Fibroblast of lung (primary cell): ENCODE results near the gene TMPRSS5. TPM values are rescaled to one million over a fixed set of nuclear protein-coding genes. Genes with fewer than 3 reads are reported as not detected.

ENCODE experiments used
- DNase-seq, 2 donors: peaks; one replicate each; pipeline versions ENCODE4 v3.0.0 to v3.0.0-alpha.2; 2010; ENCODE audit warnings: low read depth in 2 of 2
- H2AFZ ChIP-seq: 2 replicates; pipeline ENCODE4 v1.5.1; 2012; ENCODE audit warnings: low read length, control low read depth, inconsistent platforms
- H3K27ac ChIP-seq: 2 replicates; pipeline ENCODE4 v1.5.1; 2011; ENCODE audit warnings: low read length, control low read depth; ENCODE audit not compliant: insufficient read depth
- H3K27me3 ChIP-seq: 2 replicates; pipeline ENCODE4 v1.5.1; 2011; ENCODE audit warnings: mild to moderate bottlenecking, low read length; ENCODE audit not compliant: control insufficient read depth, insufficient read depth
- H3K36me3 ChIP-seq: 2 replicates; pipeline ENCODE4 v1.5.1; 2011; ENCODE audit warnings: low read length; ENCODE audit not compliant: control insufficient read depth, insufficient read depth
- H3K4me1 ChIP-seq: 2 replicates; pipeline ENCODE4 v1.5.1; 2011; ENCODE audit warnings: low read length; ENCODE audit not compliant: control insufficient read depth, insufficient read depth; ENCODE audit errors: extremely low read depth
- H3K4me2 ChIP-seq: 2 replicates; pipeline ENCODE4 v1.5.1; 2011; ENCODE audit warnings: low read length, control low read depth; ENCODE audit not compliant: insufficient read depth; ENCODE audit errors: extremely low read depth
- H3K4me3 ChIP-seq, 4 experiments: fragments of 200-600 bp in 1 of 4; sonication (generic) in 1 of 4; replicated peaks in 1 of 4; 2 replicates each; pipeline ENCODE4 v1.5.1; 2011 to 2016; ENCODE audit warnings: low read length in 4 of 4, low read depth in 3 of 4, mild to moderate bottlenecking in 3 of 4, control low read depth in 2 of 4, inconsistent platforms in 1 of 4, mixed read lengths in 1 of 4; ENCODE audit not compliant: insufficient read depth in 1 of 4; ENCODE audit errors: control extremely low read depth in 1 of 4
- H3K79me2 ChIP-seq: 2 replicates; pipeline ENCODE4 v1.5.1; 2012; ENCODE audit warnings: mild to moderate bottlenecking, low read length, inconsistent platforms; ENCODE audit not compliant: control insufficient read depth, insufficient read depth
- H3K9ac ChIP-seq: 2 replicates; pipeline ENCODE4 v1.5.1; 2011; ENCODE audit warnings: mild to moderate bottlenecking, low read length, control low read depth; ENCODE audit not compliant: insufficient read depth
- H3K9me3 ChIP-seq: 2 replicates; pipeline ENCODE4 v1.5.1; 2012; ENCODE audit warnings: low read depth, low read length; ENCODE audit not compliant: control insufficient read depth, insufficient read depth
- H4K20me1 ChIP-seq: 2 replicates; pipeline ENCODE4 v1.5.1; 2011; ENCODE audit warnings: low read length; ENCODE audit not compliant: control insufficient read depth, insufficient read depth; ENCODE audit errors: extremely low read depth
- CTCF ChIP-seq, 2 donors: IDR thresholded peaks in 1 of 2; conservative IDR thresholded peaks in 1 of 2; 1 replicate in 1 of 2; 2 replicates in 1 of 2; pipeline ENCODE4 v1.5.1; 2011 to 2012; ENCODE audit warnings: low read length in 2 of 2, control low read depth in 1 of 2, inconsistent platforms in 1 of 2, low read depth in 1 of 2, mild to moderate bottlenecking in 1 of 2
- EZH2 ChIP-seq: IDR thresholded peaks from 2 replicates; pipeline ENCODE4 v1.5.1; 2012; ENCODE audit warnings: low read length, control low read depth, mild to moderate bottlenecking; ENCODE audit errors: missing control alignments
- polyA plus RNA-seq, 2 donors: library from polyadenylated mRNA; depleted of rRNA in 1 of 2; stranded (reverse) in 1 of 2; unstranded in 1 of 2; fragments of >200 nt; gene quantifications; 2 replicates each; pipeline ENCODE4 v1.2.1, GENCODE V29; 2011 to 2012; ENCODE audit warnings: missing spikeins in 1 of 2
- total RNA-seq: library from RNA; depleted of rRNA; stranded (reverse); fragments of >200 nt; gene quantifications from 2 replicates; pipeline ENCODE4 v1.2.1, GENCODE V29; 2014

Gene TMPRSS5
- total and polyA plus RNA-seq, 2 donors (not counting 1 experiment from before 2014, with no cell fraction given) = 0.08 to 0.17 TPM

GRCh38 chr11:113724778-113725177, 18.7 kb upstream of the TMPRSS5 start:
- no peak overlapping the region for H3K27ac ChIP-seq
- no peak overlapping the region for H3K9ac ChIP-seq
- H4K20me1 ChIP-seq = no peaks in the 10 kb centered on the region
- H3K27me3 ChIP-seq = no peaks in the 10 kb centered on the region
- H3K4me1 ChIP-seq = no peaks in the 10 kb centered on the region
- H3K4me2 ChIP-seq = no peak overlapping the region
- H3K9me3 ChIP-seq = no peaks in the 10 kb centered on the region
- H3K79me2 ChIP-seq = no peaks in the 10 kb centered on the region
- no peak overlapping the region for H2AFZ ChIP-seq
- H3K4me3 ChIP-seq = no peak overlapping the region
- DNase-seq = no peak
- no peak for TF ChIP-seq CTCF (conservative IDR thresholded peaks at IDR 0.05 in 1 of 2, IDR thresholded peaks at IDR 0.05 in 1 of 2; ENCODE audit: low read depth in 1 of 2, low read length in 2 of 2)
- no peak for TF ChIP-seq EZH2
- no peaks in the 10 kb centered on the region for H3K36me3 ChIP-seq

GRCh38 chr11:113723787-113724186, 17.7 kb upstream of the TMPRSS5 start:
- Histone ChIP-seq H3K27me3 (no peaks in the 10 kb centered on the region), H3K9me3 (no peaks in the 10 kb centered on the region), H3K36me3 (no peaks in the 10 kb centered on the region), H2AFZ (no peak overlapping the region), H3K4me1 (no peaks in the 10 kb centered on the region), H3K27ac (no peak overlapping the region), H3K79me2 (no peaks in the 10 kb centered on the region), H3K4me2 (no peak overlapping the region), H3K9ac (no peak overlapping the region), H4K20me1 (no peaks in the 10 kb centered on the region), H3K4me3 (no peak overlapping the region)
- DNase-seq = no peak
- TF ChIP-seq CTCF (conservative IDR thresholded peaks at IDR 0.05 in 1 of 2, IDR thresholded peaks at IDR 0.05 in 1 of 2; ENCODE audit: low read depth in 1 of 2, low read length in 2 of 2) (no peak), EZH2 (no peak)

GRCh38 chr11:113722934-113723333, 16.8 kb upstream of the TMPRSS5 start:
- no peaks in the 10 kb centered on the region for H3K27me3 ChIP-seq
- no peak overlapping the region for H3K9ac ChIP-seq
- H3K27ac ChIP-seq = no peak overlapping the region
- DNase-seq = no peak
- no peaks in the 10 kb centered on the region for H4K20me1 ChIP-seq
- no peaks in the 10 kb centered on the region for H3K36me3 ChIP-seq
- H3K4me2 ChIP-seq = no peak overlapping the region
- no peaks in the 10 kb centered on the region for H3K9me3 ChIP-seq
- no peak overlapping the region for H2AFZ ChIP-seq
- no peaks in the 10 kb centered on the region for H3K79me2 ChIP-seq
- no peak for TF ChIP-seq EZH2
- no peak for TF ChIP-seq CTCF (conservative IDR thresholded peaks at IDR 0.05 in 1 of 2, IDR thresholded peaks at IDR 0.05 in 1 of 2; ENCODE audit: low read depth in 1 of 2, low read length in 2 of 2)
- no peaks in the 10 kb centered on the region for H3K4me1 ChIP-seq
- H3K4me3 ChIP-seq = no peak overlapping the region
